Esophagus mucosa (tissue), 1 donor: Measurements from ENCODE around the gene RNF20. TPM values are rescaled to one million over a fixed set of nuclear protein-coding genes. Genes with fewer than 3 reads are reported as not detected.
"Not testable (repeated sequence)": the region's sequence is repeated elsewhere in the genome, so short reads cannot be mapped to it uniquely, and the experiment has no call there.

Source experiments
- ATAC-seq: fragments of 200-7000 bp; cut with Tn5 transposase; one replicate; pipeline ENCODE4 v1.9.1; 2020
- total RNA-seq: library from RNA; stranded (reverse); gene quantifications from one replicate; pipeline ENCODE4 v1.2.4, GENCODE V29; 2023
- donor health status: DM: yes; HTN: yes; CAD: no.

RNF20 gene
- 36.9 TPM for total RNA-seq

DNA sequence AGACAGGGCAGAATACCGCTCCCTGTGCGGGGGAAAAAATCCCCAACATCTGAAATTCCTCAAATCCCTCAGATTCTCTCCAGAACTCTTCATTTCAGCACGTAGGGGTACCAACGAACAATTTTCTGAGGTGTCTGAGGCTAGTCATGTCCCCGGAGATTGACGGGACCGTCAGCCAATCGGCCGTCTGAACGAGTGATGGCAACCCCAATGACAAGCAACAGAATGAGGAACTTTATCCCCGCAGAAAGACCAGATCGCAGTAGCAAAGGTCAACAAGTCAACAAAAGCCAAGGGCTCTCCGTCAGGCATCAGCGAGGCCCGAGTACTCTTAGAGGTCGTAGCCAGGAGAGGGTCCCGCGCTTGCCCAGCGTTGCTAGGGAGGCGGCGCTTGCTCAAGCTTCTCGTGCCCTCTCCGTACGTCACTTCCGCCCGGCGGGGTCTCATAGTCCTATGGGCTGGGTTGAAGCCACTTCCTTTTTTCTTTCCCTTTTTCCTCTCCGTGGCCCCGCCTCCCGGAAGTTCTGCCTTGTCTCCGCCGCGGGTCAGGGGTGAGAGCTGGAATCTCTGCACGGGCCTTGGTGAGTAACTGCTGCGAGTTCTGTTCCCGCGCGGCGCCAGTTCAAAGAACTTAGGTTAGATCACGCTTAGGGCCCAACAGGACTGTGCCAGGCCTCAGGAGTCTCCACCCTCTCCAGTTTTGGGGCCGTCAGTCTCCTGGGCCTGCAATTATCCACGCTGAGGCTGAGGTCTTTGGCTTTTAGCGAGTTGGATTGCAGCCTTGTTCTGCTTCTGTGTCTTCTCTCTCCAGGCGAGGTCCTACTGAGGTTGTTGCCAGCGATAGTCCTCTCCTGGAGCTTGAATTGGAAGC is at the start of gene RNF20:
RNF20 (plus strand) TSS at position 520 of the 871 bp plus-strand sequence. CDS start 1,571 bp downstream, outside the sequence.
- ATAC-seq = peak; percentile 99

DNA sequence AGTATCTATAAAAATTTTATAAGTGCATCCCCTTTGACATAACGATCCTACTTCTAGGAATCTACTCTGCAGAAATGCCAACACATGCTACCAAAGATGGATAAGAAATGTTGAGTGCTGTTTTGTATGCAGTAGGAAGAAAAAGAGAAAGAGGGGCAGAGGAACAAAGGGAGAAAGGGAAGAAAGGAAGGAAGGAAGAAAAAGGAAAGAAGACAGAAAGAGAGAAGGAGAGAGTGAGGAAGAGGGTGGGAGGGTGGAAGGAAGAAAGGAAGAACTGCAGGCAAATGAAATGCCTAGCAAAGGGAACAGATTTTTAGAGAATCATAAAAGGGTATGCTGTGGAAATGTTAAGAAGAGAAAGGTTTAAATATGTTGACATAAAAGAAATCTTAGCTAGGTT is 49.6 kb upstream of the RNF20 start:
- no peak for ATAC-seq

DNA sequence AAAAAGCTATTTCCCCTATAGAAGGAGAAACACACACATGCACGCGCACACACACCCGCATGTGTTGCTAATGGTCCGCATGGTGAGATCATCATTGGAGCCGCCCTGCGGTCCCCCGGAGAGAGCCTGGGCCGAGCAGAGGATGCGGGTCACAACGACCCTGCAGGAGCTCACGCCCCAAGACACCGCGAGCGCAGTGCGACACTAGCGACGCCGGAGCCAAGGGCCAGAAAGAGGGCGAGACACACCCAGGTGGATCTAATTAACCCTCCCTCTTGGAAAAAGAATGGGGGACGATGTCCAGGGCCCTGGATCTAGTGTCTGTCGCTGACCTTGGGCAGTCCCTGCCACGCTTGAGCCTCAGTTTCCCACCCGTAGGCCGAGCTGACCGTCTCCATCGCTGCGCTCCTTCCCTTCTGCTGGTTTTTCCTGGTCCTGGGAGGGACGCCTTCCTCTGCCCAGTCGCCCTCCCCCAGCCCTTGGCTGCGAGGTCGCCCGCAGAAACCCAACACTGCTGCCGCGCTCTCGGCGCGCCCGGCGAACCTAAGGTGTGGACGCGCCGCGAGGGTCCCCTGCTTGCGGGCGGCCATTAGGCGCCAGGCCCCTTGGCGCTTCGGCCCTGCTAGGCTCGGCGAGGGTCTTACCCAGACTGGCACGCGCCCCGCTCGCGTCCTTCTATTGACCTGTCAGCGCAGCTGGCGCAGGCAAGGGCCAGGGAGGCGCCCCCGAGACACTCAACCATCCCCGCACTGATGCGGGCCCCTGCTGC is 47.5 kb upstream of the RNF20 start:
- ATAC-seq = peak; percentile 58

DNA sequence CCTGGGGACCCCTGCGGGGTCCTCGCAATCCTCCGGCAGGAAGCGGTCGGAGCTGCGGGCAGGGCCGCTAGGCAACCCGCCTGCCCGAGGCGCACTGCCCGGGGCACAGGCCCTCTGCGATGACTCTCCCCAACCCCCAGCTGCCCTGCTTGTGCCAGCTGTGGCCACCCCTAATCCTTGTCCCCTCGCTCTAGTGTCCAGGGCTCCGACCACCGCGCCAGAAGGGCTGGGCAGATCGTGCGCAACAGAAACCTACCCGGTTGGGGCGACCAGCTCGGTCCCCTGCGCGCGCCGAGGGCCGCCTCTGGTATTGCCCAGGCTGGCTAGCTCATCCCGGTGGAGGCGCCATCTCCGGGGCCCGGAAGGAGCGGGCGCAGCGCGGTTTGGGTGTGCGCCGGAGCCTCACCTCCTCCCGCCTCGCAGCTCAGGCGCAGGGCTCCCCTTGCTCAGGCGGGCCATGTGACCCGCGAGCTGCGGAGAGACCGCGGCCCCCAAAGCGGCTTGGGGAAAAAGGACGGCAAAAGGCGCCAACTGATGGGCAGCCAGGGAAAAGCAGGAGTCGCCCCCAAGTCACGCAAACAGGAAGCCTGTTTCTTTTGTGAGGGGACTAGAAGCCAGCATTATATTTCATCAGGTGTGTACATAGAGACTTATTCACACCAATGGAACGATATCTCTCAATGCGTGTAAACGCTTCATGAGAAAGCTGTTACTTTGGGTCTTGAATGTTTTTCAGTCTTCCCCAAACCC is 46.8 kb upstream of the RNF20 start:
- ATAC-seq = peak; percentile 86

GRCh38 chr9:101487443-101487840 is 46.2 kb upstream of the RNF20 start:
- peak; percentile 37 for ATAC-seq

DNA sequence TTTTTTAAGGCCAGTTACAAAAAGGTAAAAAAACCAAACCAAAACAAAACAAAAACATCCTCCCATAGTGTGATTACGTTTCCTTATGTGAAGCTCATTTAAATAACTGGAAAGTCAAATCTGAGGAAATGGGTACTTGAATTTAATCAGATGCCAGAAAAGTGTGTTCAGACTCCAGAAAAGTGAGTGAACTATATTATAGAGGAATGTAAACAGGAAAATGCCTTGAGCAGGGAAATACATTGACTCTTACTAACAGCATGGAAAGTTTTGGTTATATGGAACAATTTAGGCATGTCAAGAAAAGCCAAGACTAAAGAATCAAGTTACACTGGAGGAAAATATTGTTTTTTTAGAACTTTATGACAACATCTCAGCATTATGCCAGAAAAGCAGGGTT is 37.8 kb upstream of the RNF20 start:
- no peak for ATAC-seq

DNA sequence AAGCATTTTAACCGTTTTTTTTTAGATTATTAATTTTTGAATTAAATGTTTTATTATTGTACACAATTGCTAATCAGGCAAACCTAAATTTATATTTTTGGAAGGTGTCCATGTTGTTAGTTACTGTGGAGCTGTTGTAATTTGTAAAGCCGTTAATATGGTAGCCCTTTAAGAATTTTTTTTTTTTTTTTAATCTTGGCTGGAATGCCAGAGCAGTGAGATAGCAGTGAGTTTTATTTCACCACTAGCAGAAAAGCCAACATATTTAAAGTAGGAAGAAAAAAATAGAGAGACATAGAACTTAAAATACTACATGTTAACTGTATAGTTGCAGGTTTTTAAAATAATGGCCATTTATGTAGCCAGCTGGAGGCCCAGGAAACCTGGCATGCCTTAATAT is 35.3 kb upstream of the RNF20 start:
- no peak for ATAC-seq

GRCh38 chr9:101504188-101504587 is 29.5 kb upstream of the RNF20 start:
- no peak for ATAC-seq

DNA sequence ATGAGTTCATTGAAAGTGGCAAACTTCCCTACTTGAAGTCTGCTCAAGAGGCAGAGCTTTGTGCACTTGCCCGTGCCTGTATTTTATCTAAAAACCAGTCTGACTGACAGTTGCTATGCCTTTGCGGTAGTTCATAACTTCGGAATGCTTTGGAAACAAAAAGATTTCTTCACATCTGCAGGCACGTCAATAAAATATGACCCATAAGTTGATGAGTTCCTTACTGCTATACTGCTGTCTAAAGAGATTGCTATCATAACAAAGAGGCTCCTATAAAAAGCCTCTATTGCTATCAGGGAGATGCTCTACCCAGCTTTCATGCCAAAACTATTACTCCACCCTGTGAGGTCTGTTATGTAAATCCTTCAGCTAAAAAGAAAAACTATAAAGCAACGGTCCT is 25.4 kb upstream of the RNF20 start:
- peak; percentile 69 for ATAC-seq

DNA sequence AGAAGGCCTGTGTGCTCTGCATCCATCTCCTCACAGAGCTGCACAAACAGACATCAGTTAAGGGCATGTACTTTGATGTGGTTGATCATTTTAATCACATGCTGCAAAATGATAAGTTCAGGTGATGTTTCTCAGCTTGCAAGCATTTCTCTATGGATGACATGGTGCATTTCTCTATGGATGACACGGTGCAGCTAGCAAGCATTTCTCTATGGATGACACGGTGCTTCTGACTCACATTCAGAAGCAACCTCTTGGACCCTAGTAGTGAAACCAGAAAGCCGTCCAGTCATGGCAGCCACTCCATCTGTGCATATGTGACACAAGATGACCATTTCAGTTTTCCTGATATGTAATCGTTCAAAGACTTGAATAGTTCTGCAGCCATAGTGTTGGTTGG is 24.1 kb upstream of the RNF20 start:
- no peak for ATAC-seq

DNA sequence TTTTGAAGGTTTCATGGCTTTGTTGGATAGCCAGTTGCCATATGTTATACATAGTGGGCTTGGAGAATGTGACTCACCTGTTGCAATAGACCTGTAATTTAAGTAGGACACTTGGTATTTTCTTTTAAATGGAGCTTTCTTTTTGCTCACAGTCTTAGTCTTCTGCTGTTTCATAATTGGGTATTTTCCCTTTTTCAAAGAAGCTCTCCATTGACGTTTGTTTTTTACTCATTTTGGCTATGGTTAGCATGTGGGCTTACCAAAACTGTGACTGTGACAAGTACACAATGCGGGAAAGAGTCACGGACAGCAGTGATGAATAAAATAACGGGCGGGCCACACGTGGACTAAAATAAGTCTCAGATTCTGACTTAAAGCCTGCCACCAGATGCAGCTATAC is 23.2 kb upstream of the RNF20 start:
- ATAC-seq = no peak

DNA sequence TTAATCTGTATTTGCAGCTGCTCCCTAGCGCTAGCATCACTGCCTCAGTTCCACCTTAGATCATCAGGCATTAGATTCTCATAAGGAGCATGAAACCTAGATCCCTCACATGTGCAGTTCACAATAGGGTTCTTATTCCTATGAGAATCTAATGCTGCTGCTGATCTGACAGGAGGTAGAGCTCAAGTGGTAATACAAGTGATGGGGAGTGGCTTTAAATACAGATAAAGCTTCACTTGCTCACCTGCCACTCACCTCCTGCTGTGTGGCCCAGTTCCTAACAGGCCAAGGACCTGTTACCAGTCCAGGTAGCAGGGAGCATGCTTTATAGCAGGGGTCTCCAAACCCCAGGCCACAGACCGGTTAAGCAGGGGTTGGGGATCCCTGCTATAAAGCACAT is 22.6 kb upstream of the RNF20 start:
- no peak for ATAC-seq

- ATAC-seq = no peak
Measured at GRCh38 chr9:101512116-101512515, 21.5 kb upstream of the RNF20 start.

GRCh38 chr9:101513351-101513750 is 20.3 kb upstream of the RNF20 start:
- no peak for ATAC-seq

GRCh38 chr9:101514071-101514470 is 19.6 kb upstream of the RNF20 start:
- ATAC-seq = no peak

DNA sequence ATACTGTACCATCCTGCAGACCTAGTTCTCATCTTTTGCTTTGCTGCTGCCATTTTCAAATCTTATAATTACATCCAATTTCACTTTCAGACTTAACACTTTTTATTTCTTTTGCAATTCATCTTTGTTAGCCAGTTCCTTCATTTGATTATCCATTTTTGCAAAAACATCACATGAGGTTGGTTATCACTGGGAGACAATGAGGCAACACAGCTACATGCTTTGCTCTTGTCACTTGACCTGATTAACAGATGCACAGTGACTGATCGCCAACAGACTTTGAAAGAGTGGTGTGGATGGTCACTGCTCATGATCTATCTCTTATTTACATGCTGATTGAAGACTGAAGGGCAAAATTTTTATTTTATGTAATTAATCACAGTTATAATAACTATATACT is 17.0 kb upstream of the RNF20 start:
- ATAC-seq = no peak

GRCh38 chr9:101518489-101518888 is 15.2 kb upstream of the RNF20 start:
- not testable (repeated sequence) for ATAC-seq

DNA sequence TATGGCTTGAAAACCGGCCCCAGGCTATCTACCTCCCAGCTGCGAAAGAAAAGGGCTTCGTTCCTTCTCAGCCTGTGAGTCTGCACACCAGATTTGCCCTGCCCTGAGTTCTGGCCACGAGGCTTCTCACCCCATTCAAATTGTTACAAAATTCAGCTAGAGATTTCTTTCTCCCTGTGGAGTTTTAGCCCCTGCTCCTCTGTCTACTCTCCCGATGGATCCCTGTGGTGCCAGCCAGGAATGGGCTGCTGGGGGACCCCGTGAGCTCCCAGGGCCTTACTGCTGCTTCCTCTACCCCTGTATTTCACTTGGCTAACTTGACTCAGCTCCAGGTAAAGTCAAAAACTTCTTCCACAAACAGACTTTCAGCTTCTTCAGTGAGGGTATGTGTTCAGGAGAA is 9.3 kb upstream of the RNF20 start:
- ATAC-seq = no peak

- peak; percentile 42 for ATAC-seq
Measured at GRCh38 chr9:101527066-101527465, 6.6 kb upstream of the RNF20 start.

GRCh38 chr9:101528015-101528414 is 5.6 kb upstream of the RNF20 start:
- ATAC-seq = no peak

- ATAC-seq = peak; percentile 63
Measured at GRCh38 chr9:101530076-101530711, 3.5 kb upstream of the RNF20 start.

- ATAC-seq = no peak
Measured at GRCh38 chr9:101536351-101536750, 2.7 kb downstream of the RNF20 start.

DNA sequence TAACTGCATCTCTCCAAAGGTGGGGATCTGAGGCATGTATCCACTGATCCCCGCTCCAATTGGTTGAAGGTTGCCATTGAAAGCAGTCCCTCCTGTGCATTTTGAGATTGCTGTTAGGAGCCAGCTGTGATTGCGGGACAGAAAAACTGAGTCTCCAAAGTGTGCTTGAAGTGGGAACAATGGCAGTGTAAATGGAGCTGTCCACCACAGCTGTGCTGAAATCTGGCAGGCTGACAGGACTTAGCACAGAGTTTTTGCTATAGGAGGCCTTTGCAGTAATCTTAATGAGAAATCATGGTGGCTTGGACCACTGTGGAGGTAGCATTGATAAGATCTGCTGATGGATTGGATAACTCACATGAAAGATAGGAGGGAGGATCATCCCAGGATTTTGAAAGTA is 3.3 kb downstream of the RNF20 start:
- no peak for ATAC-seq
